ENCODE data around the gene TMEM240.
"Not testable (repeated sequence)": the region's sequence is repeated elsewhere in the genome, so short reads cannot be mapped to it uniquely, and the experiment has no call there.

DNA sequence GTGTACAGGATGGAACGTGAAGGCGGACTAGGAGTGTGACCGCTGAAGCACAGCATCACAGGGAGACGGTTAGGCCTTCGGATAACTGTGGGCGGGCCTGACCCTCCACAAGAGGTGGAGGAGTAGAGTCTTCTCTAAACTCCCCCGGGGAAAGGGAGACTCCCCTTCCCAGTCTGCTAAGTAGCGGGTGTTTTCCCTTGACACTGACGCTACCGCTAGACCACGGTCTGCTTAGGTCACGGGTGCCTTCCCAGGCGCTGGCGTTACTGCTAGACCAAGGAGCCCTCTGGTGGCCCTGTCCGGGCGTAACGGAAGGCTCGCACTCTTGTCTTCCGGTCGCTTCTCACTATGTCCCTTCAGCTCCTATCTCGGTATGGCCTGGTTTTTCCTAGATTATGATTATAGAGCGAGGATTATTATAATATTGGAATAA, 35.0 kb downstream of the TMEM240 start:
- not testable (repeated sequence) for TF ChIP-seq POLR2AphosphoS5 (IDR thresholded peaks at IDR 0.05; ENCODE audit: borderline replicate concordance, low read depth, low read length); EZH2 (IDR thresholded peaks at IDR 0.05); FOXP2 (optimal IDR thresholded peaks at IDR 0.05; ENCODE audit: control extremely low read depth, extremely low read length, insufficient read depth)

Data from SK-N-MC (cell line).